HG03159 (cell line): ENCODE results near the gene RPL13.
"Not testable (repeated sequence)": the region's sequence is repeated elsewhere in the genome, so short reads cannot be mapped to it uniquely, and the experiment has no call there.

Experiments
- ATAC-seq: cut with Tn5 transposase; IDR thresholded peaks from one replicate; pipeline ENCODE4 v1.9.1; 2021; ENCODE audit warnings: mild to moderate bottlenecking, moderate library complexity; ENCODE audit not compliant: unreplicated experiment

RPL13 gene

DNA sequence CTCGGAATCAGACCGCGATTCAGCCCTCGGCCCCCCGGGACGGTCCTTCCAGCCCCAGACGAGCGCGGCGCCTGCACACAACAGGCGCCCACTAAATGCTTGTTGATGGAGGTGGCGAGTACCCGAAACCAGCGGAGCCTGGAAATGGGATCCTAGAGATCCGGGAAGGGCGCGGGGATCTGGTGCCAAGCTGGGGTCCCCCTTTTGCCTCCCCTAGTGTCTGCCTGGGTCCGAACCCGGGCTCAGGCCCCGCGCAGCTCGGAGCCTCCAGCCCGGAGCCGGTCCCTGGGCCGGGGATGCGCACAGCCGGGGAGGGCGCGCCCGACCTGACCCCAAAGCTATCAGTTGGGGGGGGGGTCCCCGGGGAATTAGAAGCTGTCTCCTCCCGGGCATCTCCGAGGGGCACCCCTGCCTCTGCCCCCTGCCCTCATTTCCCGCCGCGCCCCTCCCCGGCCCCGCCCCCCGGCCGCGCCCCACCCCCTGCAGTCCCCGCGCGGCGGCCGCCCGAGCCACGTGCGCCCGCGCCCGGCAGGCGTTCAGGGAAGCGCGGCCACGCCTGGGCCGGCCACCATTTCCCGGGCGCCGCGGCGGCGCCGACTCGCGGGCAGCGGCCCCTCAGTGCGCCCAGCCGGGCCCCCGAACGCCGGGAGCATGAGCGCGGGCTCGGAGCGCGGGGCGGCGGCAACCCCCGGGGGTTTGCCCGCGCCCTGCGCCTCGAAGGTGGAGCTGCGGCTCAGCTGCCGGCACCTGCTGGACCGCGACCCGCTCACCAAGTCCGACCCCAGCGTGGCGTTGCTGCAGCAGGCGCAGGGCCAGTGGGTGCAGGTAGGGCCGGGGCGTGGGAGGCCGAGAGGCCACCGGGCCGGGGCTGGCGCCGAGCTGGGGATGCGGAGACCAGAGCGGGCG is 15.0 kb downstream of the RPL13 start, which contains the start of gene CPNE7:
TSS of gene CPNE7 (plus strand) at position 512 of the 906 bp plus-strand sequence. CDS start at position 652, 140 bp downstream.
- no peak for ATAC-seq

DNA sequence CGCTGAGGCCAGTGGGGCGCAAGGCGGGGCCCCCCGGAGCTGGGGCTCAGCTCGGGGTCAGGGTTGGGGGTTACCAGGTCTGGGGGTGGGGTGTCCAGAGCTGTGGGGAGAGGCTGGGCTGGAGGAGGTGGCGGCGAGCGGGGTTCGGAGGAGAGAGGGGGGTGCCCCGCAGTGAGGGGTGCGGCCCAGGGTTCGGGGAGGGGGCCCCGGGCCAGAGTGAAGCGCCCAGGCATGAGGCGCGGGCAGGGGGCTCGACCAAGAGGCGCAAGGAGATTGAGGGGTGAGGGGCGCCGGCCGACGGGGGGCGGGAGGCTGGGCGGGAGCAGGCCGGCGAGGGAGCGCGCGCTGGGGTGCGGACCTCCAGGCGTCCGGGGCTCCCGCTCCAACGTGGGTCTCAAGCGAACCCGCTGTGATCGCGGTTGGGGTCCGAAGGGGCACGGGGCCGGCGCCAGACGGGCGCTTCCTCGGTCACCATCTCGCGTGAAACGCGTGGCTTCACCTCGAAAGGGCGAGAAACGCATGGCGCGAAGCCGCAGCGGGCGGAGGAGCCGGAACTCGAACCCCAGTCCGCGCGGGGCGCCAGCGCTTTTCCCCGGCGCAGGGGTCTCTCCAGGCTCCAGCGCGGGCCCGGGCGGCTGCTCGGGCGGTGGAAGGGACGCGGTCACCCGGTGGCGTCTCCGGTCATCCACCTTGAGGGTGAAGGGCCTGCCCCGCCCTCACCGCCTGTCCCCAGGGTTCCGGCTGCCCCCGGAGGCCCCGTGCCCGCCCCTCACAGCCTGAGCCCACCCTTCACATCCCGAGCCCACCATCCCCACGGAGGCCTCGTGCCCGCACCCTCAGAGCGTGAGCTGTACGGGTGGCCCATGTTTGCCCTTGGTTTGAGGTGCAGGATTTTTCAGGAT is 15.9 kb downstream of the RPL13 start:
- no peak for ATAC-seq

DNA sequence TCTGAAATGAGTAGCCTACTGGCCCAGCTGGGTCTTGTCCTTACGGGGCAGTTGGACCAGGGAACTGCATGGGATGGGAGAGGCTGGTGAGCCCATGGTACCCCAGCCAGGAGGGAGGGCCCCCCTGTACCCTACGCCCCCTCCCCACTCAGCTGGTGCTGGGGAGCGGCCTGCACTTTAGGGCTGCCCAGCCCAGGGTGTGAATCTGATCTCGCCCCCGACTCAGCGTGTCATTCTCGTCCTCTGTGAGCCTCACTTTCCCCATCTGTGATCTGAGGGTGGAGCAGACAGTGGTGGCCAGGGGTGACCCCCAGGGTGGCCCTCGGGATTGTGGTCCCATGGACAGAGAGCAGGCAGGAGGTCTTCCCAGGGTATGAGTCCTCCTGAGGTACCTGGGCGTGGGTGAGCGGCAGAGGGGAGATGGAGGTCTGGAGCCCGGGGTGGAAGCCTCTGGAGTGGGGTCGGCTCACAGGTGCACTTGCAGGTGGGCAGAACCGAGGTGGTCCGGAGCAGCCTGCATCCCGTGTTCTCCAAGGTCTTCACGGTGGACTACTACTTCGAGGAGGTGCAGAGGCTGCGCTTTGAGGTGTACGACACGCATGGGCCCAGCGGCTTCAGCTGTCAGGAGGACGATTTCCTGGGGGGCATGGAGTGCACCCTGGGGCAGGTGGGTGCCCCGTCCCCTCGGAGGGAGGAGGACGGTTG is 16.7 kb downstream of the RPL13 start:
- ATAC-seq = no peak

DNA sequence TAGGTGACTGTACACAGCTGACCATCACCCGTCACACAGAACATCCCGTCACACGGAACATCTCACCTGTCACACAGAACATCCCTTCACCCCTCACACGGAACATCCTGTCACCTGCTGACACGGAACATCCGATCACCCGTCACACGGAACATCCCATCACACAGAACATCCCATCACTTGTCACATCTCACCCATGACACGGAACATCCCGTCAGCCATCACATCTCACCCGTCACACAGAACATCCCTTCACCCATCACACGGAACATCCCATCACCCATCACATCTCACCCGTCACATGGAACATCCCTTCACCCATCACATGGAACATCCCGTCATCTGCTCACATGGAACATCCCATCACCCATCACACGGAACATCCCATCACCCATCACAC is 18.9 kb downstream of the RPL13 start:
- no peak for ATAC-seq

DNA sequence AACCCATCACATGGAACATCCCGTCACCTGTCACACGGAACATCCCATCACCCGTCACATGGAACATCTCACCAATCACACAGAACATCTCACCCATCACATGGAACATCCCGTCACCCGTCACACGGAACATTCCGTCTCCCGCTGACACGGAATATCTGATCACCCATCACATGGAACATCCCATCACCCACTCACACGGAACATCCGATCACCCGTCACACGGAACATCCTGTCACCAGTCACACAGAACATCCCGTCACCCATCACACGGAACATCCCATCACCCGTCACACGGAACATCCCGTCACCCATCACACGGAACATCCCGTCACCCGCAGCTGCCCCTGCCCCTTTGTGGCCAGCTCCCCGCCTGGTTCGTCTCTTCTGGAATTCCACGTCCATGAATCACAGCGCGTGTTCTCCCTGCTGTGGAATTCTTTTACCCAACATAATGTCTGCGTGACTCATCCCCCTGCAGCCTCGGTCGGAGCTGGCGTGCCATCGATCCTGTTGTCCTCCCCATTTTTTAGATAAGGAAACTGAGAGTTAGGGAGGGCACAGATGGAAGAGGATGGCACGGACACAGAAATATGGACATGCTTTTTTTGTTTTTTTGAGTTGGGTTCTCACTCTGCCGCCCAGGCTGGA is 20.7 kb downstream of the RPL13 start:
- no peak for ATAC-seq

DNA sequence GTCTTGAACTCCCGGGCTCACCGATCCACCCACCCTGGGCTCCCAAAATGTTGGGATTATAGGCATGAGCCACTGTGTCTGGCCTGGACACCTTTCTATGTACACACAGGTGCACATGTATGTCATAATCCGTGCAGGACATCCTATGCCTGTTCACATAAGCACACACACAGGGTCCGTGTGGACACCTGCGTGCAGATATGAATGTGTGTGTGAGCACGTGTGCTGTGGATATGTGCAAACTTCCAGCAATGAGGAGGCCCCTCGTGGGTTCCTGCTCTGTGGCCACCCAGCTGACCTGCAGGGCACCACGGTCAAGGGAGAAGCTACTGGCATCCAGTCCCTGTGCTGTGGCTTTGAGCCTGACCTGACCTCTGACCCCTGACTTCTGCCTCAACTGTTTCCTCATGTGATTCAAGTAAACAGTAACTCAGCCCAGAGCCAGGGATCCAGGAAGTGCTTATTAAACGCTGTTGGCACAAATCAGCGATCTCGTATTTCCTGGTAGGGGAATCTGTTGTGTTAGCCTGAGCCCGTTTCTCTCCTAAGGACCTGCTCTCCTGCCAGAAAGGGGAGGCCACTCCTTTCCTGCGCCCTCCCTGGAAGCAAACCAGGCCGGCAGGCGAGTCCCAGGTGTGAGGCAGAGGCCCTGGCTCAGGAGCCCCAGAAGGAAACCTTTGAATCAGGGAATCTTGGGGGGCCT is 21.5 kb downstream of the RPL13 start:
- no peak for ATAC-seq

DNA sequence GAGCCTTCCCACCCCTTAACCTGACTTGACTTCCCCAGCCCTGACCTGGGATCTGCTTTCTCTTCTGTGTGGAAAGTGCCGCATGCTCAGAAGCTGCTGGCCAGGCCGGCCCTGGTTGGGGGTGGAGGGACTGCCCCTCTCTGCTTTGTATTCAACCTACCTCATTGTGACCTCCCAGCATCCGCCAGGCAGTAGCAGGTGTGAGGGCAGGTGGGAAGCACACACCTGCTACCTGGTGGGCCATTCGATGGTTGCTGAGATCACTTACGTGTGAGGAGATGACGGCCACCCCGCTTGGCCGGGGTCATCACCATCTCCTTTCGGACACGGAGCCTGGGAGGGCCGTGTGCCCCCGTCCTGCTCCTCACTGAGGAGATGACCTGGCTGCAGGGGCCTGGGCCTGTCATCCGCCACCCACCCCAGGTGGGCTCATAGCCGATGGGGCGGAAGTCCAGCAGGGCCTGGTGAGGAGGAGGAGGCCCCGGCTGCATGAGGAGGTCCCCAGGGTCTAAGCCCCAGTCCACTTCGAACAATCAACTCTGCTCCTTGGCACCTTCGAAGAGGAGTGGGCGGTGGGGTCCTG is 22.2 kb downstream of the RPL13 start:
- ATAC-seq = no peak

DNA sequence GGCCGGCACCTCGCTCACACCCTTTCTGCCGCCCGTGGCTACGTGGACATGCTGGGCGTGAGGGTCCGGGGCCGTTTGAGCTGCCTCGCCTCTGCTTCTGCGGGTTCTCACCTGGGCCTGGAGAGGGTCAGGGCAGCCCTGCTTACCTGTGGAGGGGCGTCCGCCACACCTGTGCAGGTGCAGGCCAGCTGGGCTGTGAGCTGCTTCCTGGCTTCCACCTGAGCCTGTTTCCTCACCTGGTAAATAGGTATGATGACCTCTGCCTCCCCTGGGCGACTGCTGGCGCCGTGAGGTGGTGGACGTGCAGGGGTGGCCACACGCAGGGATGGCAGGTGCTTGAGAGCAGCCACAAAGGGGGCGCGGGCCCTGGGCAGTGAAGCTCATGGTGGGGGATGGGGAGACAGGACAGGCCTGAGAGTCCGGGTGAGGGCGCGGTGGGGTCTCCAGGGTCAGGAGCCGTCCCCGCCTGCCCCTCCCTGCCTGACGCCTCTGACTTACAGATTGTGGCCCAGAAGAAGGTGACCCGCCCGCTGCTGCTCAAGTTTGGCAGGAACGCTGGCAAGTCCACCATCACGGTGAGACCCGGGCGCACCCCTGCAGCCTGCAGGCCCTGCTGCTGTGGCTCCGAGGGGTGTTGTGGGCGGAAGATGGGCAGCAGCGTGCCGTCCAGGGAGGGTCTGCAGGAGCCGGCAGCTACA is 22.9 kb downstream of the RPL13 start:
- ATAC-seq = no peak

DNA sequence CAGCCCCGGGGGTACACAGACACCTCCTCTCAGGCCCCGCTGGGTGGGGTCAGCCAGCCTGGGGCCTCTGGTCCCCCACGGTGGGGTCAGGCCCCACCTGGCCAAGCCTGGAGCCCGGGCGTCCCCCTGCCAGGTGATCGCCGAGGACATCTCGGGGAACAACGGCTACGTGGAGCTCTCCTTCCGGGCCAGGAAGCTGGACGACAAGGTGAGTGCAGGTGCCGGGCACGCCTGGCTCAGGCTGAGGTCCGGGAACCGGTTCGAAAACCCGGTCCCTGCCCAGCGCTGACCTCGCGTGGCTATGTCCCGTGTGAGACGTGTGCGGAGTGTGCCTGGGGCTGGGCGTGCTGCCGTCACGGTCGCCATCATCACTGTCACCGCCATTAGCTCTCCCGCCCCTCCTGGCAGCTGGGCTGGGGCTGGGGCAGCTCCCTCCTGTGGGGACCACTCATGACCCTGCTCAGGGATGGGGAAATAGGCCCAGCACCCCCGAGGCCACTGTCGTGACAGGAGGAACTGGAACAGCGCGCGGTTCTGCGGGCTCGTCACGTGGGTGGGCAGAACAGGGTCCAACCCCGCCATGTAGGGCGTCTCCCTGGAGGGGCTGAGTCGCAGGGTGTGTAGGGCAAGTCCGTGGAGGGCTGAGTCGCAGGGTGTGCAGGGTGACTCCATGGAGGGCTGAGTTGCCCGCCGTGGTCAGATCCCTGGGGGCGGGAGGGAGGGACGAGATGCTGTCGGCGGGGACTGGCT is 23.6 kb downstream of the RPL13 start:
- ATAC-seq = no peak

DNA sequence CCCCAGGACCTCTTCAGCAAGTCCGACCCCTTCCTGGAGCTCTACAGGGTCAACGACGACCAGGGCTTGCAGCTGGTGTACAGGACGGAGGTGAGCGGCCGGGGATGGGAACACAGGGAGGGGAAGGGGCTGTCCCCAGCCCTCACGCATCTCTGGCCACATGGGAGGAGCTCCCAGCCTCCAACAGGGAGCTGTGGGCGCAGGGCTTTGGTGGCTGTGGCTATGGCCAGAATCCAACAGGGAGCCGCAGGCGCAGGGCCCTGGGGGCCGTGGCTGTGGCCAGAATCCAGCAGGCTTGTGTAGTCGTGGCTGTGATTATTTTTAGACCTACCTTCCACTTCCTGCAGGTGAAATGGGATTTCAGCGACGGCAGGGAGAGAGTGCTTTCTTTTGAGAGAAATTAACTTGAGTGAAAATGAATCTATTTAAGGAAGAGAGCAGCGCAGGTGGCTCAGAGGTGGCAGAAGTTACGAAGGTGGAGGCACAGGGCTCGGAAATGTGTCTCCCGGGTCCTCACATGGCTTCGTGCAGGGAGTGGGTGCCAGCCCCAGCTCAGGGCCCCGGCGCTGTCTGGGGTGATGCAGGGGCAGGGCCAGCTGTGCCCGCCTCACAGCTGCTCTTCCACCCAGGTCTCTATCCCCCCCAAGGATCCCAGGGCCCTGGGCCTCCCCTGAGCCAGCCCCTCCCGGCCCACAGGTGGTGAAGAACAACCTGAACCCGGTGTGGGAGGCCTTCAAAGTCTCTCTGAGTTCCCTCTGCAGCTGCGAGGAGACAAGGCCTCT is 24.5 kb downstream of the RPL13 start:
- ATAC-seq = no peak

DNA sequence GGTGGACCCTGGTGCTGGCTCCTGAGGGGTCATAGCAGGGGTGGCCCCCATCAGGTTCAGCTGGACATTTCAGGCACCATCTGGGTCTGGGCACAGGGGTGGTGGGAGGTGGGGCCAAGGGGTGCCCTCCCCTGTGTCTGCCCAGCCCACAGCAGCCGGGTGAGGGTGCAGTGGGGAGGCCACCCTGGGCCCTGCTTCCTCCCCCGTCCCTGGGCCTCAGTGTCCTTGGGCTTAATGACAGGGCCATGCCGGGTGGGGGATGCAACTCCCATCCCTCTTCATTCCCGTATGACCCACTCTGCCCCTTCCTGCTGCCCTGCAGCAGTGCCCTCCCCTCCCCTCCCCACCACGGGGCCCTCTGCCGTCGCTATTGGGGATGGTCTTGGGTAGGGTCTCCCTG is 25.7 kb downstream of the RPL13 start:
- ATAC-seq = no peak

DNA sequence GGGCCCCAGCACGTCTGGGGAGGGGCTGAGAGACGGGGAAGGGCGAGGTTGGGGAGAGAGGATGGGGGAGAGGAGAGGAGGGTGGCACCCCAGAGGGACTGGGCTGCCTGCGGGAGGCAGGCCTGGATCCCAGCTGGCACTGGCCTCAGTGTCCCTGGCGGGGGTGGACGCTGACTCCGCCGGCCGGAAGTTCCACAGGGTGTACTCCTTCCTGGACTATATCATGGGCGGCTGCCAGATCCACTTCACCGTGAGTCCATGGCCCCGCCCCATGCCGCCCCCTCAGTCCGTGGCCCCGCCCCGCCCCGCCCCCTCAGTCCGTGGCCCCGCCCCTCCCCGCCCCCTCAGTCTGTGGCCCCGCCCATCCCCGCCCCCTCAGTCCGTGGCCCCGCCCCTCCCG is 26.4 kb downstream of the RPL13 start:
- no peak for ATAC-seq

DNA sequence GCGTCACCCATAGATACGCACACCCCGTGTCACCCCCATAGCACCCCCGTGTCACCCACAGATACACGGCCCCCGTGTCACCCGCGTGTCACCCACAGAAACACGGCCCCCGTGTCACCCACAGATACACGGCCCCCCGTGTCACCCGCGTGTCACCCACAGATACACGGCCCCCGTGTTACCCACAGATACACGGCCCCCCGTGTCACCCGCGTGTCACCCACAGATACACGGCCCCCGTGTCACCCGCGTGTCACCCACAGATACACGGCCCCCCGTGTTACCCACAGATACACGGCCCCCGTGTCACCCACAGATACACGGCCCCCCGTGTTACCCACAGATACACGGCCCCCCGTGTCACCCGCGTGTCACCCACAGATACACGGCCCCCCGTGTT is 27.2 kb downstream of the RPL13 start:
- not testable (repeated sequence) for ATAC-seq

DNA sequence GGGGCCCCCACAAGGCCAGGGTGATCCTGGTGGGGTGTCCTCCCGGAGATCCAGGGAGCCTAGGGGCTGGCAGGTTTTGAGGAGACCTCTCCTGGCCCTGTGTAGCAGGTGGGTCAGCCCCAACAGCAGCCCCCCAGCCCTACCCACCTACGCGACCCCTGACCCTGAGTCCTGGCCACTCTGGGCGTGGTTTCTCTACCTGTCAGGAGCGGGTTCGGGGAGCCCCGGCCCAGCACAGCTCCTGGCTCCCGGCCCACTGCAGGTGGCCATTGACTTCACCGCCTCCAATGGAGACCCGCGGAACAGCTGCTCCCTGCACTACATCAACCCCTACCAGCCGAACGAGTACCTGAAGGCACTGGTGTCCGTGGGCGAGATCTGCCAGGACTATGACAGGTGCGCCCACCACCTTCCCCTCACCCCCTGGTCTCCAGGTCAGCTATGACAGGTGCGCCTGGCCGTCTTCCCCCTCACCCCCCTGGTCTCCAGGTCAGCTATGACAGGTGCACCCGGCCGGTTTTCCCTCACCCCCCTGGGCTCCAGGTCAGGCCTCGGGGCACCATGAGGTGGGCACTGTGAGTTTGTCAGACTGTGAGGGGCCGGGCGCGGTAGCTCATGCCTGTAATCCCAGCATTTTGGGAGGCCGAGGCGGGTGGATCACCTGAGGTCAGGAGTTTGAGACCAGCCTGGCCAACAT is 28.1 kb downstream of the RPL13 start:
- no peak for ATAC-seq

DNA sequence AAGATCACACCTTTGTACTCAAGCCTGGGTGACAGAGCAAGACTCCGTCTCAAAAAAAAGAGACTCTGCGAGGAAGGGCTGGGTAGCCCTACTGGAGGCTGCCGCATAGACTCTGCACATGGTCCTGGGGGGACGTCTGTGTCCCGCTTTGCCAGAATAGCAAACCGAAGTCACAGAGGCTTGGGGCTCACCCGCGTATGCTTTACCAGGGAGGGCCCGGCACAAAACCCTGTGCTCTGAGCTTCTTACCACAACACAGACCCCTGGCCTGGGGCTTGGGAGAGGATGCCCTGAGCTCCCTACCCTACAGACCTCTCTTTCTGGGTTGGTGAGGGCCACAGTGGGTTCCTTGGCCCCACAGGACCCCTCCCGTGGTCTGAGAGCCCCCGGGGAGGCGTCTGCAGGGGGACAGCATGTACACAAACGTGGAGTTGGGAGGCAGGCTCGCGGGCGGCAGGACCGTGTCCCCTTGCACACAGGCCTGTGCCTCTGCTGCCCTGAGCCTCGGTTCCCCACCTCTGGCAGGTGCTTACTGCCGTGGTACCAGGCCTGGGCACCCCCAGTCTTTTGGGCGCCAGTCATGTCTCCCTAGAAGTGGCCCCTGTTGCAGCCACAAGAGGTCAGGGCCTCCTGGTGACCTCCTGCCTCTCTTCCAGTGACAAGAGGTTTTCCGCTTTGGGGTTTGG is 28.9 kb downstream of the RPL13 start:
- ATAC-seq = no peak

DNA sequence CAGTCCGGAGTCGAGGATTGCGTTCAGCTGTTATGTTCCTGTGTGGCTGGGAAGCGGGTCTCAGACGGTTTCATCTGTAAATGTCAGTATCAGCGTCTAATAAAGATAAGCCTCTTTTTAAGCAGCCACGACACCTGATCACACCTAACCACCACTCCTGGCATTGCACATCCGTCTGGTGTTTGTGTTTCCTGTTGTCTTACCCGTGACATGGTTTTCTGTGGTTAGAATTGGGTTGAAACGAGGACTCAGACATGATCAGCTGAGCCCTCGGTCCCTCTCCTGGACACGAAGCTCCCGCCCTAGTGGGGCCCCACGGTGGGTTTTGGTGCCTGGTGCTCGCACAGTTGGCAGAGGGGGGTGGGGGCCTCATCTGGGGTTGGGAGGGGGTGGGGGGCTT is 33.4 kb downstream of the RPL13 start:
- no peak for ATAC-seq
